ENCODE data around the gene F10.

DNA sequence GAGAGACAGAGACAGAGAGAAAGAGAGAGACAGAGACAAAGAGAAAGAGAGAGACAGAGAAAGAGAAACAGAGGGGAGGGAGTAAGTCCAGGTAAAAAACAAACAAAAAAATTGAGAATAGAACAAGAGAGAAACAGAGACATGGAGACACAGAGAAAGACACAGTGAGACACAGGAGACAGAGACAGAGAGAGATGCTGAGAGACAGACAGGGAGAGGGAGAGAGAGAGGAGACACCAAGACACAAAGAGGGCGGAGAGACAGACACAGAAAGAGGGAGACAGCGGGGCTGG lies 30.0 kb downstream of the F10 start:
- TF ChIP-seq GABPB1 (CRISPR knock-in tag; IDR thresholded peaks at IDR 0.05) (no peak), GABPA (tag; conservative IDR thresholded peaks at IDR 0.05; ENCODE audit: low read depth) (no peak), FOS (IDR thresholded peaks at IDR 0.05; ENCODE audit: extremely low read depth, insufficient read length) (no peak)
- TF ChIP-seq, protein P1, sequence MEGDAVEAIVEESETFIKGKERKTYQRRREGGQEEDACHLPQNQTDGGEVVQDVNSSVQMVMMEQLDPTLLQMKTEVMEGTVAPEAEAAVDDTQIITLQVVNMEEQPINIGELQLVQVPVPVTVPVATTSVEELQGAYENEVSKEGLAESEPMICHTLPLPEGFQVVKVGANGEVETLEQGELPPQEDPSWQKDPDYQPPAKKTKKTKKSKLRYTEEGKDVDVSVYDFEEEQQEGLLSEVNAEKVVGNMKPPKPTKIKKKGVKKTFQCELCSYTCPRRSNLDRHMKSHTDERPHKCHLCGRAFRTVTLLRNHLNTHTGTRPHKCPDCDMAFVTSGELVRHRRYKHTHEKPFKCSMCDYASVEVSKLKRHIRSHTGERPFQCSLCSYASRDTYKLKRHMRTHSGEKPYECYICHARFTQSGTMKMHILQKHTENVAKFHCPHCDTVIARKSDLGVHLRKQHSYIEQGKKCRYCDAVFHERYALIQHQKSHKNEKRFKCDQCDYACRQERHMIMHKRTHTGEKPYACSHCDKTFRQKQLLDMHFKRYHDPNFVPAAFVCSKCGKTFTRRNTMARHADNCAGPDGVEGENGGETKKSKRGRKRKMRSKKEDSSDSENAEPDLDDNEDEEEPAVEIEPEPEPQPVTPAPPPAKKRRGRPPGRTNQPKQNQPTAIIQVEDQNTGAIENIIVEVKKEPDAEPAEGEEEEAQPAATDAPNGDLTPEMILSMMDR (IDR thresholded peaks at IDR 0.05 in 2 of 3, conservative IDR thresholded peaks at IDR 0.05 in 1 of 3; ENCODE audit: insufficient read depth in 2 of 3, low read depth in 1 of 3, low read length in 3 of 3) = no peak

Measured in K562 (cell line).